GM18520 (cell line): ENCODE data around the gene CCDC171.

Experiments used
- ATAC-seq: cut with Tn5 transposase; IDR thresholded peaks from one replicate; pipeline ENCODE4 v1.9.1; 2021; ENCODE audit not compliant: unreplicated experiment

CCDC171 gene

DNA sequence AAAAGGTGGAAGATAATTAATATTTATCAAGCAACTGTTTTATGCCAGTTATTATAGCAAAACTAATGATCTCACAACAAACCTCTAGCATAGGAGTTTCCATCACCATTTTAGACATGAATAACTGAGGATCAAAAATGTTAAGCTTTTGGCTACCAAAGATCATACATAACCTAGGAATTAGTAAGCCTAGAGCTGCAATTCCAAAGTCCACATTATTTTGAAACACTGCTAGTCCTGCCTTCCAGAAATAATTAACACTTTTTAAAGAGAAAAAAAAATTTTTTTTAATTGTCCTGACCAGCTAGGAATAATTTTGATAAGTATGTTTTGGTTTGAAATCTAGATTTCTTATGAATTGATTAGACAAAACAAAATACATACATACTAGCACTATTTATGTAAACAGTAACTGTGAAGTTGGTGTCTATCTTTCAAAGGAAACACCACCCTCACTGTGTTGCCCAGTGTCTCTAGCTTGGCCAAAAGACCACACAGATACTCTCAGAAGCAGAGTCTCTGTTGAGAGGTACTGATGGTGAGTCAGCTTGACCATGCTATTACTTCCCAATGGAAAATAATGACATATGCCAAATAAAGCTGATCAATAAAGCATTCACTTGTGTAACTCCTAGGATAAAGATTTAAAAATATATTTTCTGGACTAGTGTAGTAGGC is 422.4 kb downstream of the CCDC171 start:
- ATAC-seq, result no peak

DNA sequence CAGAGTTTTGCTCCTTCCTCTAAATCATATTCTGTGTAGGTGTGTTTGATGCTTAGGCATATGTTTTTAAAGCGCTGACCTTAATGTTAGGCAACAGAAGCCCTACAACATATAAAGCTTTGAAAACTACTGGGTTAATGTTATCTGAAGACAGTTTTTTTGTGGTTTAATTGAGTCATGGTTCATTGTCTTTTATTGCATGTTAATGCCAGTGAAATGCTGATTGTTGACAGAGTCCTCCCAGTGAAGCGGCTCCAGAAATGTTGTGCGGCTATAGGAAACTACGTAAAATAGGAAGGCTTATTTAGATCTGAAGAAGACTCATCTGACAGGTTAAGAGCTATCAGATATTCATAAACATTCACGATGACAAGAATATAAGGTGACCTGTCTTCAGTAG is 424.6 kb downstream of the CCDC171 start:
- no peak for ATAC-seq

DNA sequence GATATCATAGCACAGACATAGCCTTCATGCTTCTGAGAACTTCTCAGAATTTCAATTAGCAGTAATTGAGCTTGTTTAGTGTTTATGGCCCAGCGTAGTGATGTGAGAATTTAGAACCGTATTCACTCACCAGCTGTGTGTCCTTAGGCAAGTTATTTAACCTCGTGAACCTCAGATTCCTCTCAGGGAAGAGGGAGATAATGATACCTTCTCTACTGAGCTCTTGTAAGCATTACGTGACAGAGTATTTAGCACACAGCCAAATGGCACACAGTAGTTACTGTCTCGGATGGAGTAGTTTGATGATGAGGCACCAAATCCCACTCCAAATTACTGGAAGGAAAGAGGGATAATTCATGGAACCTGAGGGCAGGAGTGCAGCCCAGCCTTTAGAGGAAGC is 429.3 kb downstream of the CCDC171 start:
- no peak for ATAC-seq

DNA sequence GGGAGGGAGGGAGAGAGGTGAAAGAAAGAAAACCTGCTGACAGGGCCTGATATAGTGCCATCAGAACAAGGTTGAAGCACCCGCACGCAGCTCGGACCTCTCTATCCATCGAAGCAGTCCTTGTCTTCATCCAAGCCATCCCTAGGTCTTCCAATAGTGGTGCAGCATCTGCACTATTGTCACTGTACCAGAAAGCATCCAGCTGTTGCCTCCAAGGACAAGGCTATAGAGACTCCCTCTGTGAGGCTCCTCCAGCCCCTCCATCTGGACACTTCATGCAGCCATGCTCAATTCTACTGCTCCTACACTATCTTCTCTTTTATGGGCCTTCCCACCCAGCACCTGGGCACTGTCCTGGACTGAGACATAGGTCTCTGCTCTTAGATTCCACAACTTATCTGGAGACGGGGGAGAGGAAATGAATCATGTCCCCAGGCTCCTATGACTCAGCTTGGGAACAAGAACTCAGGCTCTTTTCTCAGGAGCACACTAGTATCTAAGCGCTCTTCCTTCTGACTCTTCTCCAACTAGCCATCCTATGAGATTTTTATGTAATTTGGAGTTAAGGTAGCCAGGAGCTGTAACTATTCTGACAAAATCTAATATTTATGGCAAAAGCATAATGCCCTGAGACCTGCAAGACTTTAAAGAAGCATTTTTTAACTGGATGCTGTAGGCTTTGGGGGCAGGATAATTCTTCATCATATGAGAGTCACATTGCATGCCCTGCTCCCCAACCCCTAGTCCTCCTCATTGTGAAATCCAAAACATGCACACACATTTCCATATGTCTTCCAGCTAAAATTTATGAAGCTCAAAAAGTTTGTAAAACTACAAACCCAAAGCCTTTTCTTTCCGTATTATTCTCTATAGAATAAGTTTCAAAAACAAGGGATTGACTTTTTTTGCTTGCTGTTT is 446.8 kb downstream of the CCDC171 start:
- ATAC-seq, result no peak

DNA sequence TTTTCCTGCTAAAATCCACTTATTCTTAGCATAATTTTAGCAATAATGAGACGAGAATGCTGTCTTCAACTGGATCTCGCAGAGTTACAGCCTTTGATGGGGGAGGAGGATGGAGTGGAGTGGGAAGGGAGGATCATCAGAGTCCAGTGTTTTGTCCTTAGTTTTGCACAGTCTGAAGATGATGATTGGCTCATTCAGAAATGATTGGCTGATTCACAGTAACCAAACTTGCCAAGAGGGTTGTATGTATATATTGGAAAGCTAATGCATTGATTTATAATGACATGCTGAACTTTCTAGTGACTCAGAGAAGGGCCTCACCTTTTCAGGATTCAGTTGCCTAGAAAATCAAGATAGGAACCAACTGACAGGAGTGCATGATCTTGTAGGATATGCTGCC is 448.0 kb downstream of the CCDC171 start:
- ATAC-seq, result no peak

DNA sequence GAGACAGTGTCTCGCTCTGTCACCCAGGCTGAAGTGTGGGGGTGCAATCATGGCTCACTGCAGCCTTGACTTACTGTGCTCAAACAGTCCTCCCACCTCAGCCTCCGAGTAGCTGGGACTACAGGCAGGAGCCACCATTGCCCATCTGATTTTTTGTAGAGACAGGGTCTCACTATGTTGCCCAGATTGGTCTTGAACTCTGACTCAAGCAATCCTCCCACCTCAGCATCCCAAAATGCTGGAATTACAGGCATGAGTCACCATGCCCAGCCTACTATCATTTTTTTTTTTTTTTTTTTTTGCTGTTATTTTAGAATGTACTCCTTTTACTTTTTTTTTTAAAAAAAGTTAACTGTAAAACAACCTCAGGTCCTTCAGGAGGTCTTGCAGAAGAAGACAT is 449.0 kb downstream of the CCDC171 start:
- no peak for ATAC-seq

DNA sequence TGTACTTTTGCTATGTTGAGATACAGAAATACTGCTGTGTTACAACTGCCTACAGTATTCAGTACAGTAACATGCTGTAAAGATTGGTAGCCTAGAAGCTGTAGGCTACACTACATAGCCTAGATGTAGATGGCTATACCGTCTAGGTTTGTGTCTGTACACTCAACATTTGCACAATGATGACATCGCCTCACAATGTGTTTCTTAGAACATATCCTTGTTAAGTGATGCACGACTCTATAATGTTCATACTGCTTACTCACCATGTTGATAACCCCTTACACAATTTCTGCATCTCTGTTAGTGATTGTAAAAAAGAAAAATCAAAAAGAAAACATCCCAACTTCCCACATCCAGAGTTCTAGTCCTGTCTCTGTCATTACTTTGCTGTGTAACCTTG is 450.0 kb downstream of the CCDC171 start:
- no peak for ATAC-seq

DNA sequence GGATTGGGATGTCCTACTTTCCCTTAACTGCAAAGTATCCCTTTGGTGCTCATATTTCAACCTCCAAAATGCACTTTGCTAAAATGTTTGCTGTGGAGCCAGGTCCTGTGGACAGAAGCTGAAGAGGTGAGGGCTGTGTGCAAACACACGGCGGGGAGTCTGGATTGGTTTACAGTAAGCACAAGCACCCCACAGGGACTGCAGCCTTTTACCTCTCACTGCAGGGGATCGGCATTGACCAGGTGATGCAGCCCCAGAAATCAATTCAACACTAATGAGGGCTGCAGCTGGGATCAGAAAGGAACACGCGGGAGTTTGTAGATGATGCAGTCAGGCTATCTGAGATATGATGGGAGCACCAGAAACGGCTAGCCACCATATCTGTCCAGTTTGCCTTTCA is 450.9 kb downstream of the CCDC171 start:
- no peak for ATAC-seq

DNA sequence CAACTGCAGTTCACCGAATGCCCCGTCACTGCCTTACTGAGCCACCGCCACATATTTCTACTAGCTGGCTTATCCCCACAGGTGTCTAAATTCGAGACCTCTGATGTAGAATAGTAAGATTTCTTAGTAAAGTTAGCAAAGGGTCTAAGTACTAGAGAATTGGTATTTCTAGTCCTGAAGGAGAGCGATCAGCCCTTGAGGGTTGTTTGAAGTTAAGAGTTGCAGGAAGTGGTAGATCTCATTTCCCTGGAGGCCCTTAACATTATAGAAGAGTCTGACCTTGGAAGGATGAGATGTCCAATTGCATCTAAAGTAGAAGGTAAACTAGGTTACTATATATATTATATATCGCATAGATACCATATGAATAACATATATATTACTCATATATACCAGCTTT is 451.8 kb downstream of the CCDC171 start:
- ATAC-seq, result no peak

DNA sequence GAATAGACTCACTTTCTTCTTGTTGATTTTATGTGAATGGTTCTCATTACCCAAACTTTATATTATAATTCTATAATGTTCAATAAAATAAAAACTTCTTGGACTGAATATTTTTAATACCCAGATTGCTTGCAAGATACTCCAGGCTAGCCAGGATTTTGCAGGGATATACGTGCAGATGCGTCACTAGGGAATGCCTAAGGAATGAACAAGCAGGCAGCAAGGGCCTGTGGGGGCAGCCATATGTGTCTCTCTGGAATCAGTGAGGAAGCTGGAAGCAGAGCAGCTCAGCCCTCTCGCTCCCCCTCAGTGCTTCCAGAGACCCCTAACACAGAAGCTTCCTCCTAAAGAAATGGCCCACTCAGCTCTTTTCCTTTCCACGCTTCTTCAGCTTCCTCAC is 457.4 kb downstream of the CCDC171 start:
- no peak for ATAC-seq

DNA sequence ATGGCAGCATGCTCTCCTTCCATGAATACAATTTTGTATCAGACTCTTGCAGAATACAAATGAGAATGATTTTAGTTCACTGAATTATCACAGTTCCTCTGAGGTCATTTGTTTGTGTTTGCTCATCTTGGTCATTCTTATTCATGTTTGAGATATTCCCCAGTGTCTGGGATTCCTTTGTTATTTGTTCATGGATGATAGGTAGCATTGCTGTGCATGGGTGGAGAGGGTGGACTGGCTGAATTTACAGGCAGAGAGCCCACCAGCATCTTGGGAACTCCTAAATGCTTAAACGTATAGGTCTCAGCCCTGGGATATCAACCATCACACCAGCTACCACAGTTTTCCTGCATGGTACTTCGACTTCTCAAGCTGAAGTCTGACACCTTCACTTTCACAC is 459.8 kb downstream of the CCDC171 start:
- no peak for ATAC-seq

DNA sequence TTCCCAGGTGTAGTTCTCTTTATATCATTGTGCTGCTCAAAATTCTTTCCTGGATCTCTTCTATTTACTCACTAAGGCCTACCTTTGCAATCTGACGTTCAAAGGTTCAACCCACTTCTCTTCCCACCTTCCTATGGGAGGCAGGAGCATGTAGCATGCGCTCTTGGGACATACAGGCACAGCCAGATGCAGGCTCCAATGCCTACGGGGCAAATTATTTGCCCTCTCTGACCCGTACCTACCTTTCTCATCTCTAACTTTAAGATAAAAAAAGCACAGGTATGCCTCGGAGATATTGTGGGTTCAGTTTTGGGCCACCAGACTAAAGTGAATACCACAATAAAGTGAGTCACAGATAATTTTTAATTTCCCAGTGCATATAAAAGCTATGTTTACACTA is 460.5 kb downstream of the CCDC171 start:
- no peak for ATAC-seq

DNA sequence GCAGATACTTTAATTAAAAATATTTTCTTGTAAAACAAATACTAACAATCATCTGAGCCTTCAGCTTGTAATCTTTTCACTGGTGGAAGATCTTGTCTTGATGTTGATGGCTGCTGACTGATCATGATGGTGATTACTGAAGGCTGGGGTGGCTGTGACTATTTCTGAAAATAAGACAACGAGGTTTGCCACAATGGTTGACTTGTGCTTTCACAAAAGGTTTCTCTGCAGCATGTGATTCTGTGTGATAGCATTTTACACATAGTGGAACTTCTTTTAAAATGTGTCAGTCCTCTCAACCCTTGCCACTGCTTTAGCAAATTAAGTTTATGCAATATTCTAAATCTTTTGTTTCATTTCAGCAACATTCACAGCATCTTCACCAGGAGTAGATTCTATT is 461.0 kb downstream of the CCDC171 start:
- no peak for ATAC-seq

DNA sequence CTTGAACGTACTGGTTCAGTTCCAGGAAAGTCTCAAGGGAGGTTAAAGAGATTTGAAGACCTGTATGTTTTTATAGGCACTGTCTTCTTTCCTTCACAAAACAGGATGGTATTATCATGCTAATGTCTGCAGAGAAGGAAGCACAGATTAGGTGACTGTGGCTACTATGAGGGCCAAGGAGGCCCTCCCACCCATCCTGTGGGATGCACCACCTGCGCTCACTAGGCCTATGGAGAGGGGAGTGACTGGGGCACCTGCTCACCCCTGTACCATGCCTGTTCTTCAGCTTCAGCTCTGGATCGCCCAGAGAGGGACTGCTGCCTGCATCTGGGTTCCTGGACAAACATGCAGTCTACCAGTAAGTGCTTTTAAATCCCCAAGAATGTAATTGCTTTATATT is 469.4 kb downstream of the CCDC171 start:
- ATAC-seq, result no peak

DNA sequence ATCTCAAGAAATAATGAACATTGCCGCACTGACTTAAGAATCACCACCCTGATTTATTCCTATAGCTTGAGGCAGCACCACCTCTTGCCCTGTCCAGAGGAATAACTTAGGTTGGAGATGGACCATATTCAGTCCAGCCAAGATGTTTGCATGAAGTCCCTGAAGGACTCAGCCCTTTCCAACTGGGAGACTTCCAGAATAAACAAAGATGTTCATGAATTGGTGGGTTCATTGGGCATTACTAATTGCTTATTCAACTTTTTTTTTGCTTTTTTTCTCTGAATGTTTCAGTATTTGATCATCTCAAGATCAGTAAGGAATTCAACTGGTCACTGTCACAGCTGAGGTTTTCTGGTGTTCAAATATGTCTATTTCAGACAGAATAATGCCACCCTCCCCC is 470.6 kb downstream of the CCDC171 start:
- no peak for ATAC-seq
